ENCODE measurements around the gene DNAH6. TPM values are rescaled to one million over a fixed set of nuclear protein-coding genes. Genes with fewer than 3 reads are reported as not detected.
"Not testable (repeated sequence)": the region's sequence is repeated elsewhere in the genome, so short reads cannot be mapped to it uniquely, and the experiment has no call there.

DNAH6 gene, protein sequence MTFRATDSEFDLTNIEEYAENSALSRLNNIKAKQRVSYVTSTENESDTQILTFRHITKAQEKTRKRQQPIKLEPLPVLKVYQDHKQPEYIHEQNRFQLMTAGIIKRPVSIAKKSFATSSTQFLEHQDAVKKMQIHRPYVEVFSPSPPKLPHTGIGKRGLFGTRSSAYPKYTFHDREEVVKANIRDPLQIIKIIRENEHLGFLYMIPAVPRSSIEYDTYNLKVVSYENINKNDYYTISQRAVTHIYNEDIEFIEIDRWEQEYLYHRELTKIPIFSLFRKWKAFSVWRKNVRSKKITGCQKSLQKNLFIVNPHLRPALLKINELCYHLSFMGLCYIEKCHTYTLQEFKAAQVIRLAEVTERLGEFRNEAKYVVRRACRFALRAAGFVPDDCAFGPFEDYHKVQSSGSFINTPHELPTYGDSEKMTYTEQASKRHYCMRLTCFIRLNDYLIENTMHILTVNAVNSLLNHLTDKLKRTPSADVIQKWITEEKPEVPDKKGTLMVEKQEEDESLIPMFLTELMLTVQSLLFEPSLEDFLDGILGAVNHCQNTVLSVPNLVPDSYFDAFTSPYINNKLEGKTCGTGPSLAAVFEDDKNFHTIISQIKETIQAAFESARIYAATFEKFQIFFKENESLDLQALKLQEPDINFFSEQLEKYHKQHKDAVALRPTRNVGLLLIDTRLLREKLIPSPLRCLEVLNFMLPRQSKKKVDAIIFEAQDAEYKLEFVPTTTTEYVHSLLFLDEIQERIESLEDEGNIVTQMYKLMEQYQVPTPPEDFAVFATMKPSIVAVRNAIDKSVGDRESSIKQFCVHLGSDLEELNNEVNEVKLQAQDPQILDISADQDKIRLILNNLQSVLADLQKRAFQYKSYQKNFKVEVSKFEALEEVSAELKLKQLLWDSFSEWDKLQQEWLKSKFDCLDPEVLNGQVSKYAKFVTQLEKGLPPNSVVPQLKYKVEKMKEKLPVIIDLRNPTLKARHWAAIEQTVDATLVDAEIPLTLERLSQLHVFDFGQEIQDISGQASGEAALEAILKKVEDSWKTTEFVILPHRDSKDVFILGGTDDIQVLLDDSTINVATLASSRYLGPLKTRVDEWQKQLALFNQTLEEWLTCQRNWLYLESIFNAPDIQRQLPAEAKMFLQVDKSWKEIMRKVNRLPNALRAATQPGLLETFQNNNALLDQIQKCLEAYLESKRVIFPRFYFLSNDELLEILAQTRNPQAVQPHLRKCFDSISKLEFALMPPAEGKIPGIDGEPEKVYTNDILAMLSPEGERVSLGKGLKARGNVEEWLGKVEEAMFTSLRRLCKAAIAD (N-terminal part only)
- polyA plus RNA-seq (ENCODE audit: insufficient read length in 4 of 4): 1 to 10 TPM; 1.8 to 2.2 (median 2.1) TPM

GRCh38 chr2:84516234-84516986, at the start of gene DNAH6:
Gene DNAH6, plus strand, starts transcription at chr2:84516498. Its CDS starts 1,329 bp downstream, at chr2:84517827.
- DNase-seq (ENCODE audit: low read depth in 4 of 4, low spot score in 2 of 4): peak; percentile 66 to 94 (median 80)

DNA sequence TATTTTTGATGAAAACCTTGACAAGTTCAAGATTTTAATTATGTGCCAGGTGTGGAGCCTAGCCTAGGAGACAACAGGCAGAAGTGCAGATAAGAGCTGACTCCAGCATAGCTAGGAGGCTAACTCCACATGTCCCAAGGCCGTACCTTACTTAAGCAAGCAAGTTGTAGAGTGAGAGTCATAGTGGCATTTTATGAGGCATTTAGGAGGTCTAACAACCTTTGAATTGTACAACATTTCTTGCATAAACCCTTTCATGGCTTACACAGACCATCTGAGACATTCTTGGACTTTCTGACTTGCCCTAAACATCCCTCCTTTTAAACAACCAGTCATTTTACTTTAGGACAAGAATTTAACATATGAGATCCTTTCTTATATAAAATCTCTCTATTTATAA, 48.9 kb upstream of the DNAH6 start:
- no peak for DNase-seq (ENCODE audit: low read depth in 4 of 4, low spot score in 2 of 4)

GRCh38 chr2:84472423-84472822, 43.9 kb upstream of the DNAH6 start:
- DNase-seq (ENCODE audit: low read depth in 4 of 4, low spot score in 2 of 4): not testable (repeated sequence)

DNA sequence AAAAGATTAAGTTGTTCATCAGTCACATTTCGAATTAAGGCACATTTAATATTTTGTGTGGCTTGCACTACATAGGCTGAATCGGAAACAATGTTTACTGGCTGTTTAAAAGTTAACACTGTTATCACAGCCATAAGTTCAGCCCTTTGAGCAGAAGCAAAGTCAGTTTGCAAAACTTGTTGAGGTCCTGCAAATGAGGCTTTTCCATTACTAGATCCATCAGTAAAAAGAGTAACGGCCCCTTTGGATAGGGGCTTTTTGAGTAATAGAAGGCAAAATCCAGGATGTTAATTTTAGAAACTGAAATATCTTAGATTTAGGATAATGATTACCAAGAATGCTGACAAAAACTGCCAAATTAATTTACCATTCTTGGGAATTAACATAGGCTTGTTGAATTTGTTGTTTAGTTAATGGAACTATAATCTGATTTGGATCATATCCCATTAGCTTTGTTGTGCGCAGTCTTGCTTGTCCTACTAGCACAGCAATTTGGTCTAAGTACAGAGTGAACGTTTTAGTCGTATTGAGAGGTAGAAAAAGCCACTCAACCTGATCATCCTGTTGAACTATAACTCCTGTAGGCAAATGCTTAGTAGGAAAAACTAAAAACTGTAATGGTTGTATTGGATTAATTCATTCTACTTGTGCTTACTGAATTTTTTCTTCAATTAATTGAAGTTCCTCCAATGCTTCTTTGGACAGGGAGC, 43.3 kb upstream of the DNAH6 start:
- DNase-seq (ENCODE audit: low read depth in 4 of 4, low spot score in 2 of 4): no peak

GRCh38 chr2:84474176-84474575, 42.1 kb upstream of the DNAH6 start:
- DNase-seq (ENCODE audit: low read depth in 4 of 4, low spot score in 2 of 4): peak in 1 of 4 donors; percentile 45

GRCh38 chr2:84477886-84478285, 38.4 kb upstream of the DNAH6 start:
- no peak for DNase-seq (ENCODE audit: low read depth in 4 of 4, low spot score in 2 of 4)

- no peak for DNase-seq (ENCODE audit: low read depth in 4 of 4, low spot score in 2 of 4)
These were observed 37.4 kb upstream of the DNAH6 start for GRCh38 chr2:84478867-84479266.

- no peak for DNase-seq (ENCODE audit: low read depth in 4 of 4, low spot score in 2 of 4)
These were observed 34.6 kb upstream of the DNAH6 start for GRCh38 chr2:84481702-84482101.

GRCh38 chr2:84482603-84483002, 33.7 kb upstream of the DNAH6 start:
- no peak for DNase-seq (ENCODE audit: low read depth in 4 of 4, low spot score in 2 of 4)

- no peak for DNase-seq (ENCODE audit: low read depth in 4 of 4, low spot score in 2 of 4)
These were observed 33.0 kb upstream of the DNAH6 start for GRCh38 chr2:84483320-84483719.

GRCh38 chr2:84486441-84487115, 29.7 kb upstream of the DNAH6 start:
- peak; percentile 25 to 58 (median 38) for DNase-seq (ENCODE audit: low read depth in 4 of 4, low spot score in 2 of 4)

DNA sequence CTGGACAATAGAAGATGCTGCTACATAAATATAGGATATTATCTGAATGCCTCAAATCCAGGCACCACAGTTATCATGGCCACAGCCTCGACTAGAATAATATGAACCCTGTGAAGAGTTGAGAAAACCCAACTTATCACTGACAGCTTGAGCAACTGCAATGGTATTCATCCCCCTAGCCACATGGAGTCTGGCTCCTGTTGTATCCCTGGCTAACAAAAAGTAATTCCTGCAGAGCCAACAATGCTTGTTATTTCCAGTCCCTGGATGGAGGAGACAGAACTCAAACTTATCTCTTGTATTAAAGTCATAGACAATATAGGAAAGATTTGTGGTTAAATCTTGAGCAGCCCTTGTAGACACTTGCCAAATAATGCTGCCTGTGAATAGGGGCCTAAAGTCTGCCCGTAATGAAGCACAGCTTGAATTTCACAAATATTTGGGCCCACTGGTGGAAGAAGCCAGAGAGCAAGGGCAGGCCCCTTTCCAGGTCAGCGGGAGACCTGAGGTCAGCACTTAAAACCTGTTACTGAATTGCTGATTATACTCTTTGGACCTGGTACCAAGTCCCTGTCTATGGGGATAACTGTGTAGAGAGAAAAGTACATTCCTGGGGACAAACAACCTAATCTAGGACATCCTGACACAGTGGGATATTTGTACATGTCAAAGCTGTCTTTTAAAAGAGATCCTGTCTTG, 28.9 kb upstream of the DNAH6 start:
- no peak for DNase-seq (ENCODE audit: low read depth in 4 of 4, low spot score in 2 of 4)

DNA sequence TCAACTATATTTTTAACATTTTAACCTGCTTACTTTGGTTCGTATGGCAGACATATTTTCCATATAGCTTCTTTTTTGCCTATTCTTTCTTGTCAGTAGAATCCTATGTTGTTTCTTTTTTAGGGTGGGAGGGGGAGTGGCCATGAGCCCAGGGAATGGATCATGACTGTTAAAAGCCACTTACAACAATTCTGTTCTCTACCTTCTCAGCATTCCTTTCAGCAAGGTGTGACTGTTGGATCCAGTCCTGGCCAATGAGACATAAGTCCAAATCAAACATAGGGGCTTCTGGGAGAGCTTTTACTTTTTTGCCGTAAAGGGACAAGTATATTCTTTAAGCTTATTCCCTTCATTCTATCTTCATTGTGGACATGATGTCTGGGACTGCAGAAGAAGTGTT, 25.0 kb upstream of the DNAH6 start:
- DNase-seq (ENCODE audit: low read depth in 4 of 4, low spot score in 2 of 4): no peak

DNA sequence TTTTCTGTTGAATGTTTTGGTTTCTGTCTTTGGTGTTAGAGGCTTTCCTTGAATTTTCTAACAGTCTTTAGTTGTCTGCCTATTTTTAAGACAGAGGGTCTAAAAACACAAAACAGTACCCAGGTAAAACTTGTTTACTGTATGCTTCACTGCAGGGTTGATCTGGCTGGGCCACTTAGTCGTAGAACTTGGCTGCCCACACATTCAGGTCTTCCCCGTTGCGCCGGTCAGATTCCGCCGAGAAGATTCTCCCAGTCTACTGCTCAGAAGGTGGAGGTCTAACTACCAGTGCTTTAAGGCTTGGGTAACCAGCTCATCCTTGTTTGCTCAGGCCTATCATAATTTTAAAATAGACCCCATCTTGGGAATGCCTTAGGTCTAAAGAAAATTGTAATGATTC, 24.6 kb upstream of the DNAH6 start:
- DNase-seq (ENCODE audit: low read depth in 4 of 4, low spot score in 2 of 4): no peak

DNA sequence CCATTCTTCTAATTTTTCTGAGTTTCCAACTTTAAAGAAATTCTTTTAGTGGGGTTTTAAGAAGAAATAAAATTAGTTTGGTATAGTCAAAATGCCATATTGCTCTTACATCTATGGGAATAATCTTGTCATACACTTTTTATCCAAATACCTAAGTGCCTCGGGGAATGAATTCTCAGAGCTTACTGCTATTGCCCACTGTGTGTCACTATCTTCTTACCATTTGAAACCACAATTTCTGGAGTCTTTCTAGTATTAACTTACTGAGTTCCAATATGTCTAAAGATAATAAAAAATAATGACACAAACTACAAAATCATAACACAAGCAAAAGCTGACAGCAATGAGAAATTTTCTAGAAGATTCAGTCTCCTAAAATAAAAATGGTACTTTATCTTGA, 23.7 kb upstream of the DNAH6 start:
- DNase-seq (ENCODE audit: low read depth in 4 of 4, low spot score in 2 of 4): no peak

DNA sequence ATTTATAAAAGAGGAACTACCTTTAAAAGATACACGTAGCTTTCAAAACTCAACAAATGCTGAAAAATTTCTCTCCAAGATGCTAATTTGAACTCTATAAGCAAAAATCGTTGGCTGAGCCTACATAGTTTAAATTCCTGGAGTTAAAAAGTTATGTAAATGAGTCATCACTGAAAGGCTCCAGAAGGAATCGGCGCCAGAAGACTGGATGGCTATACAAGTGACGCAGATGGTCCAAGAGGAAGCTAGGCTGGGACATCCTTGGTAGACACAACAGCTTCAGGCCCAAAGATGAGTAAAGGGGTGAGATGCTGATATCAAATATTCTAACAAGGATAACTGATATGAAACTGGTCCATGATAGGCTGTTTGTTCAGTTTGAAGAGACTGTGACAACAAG, 22.8 kb upstream of the DNAH6 start:
- DNase-seq (ENCODE audit: low read depth in 4 of 4, low spot score in 2 of 4): no peak

GRCh38 chr2:84494070-84494469, 22.2 kb upstream of the DNAH6 start:
- no peak for DNase-seq (ENCODE audit: low read depth in 4 of 4, low spot score in 2 of 4)

- peak in 2 of 4 donors; percentile 56 to 64 for DNase-seq (ENCODE audit: low read depth in 4 of 4, low spot score in 2 of 4)
These were observed 20.7 kb upstream of the DNAH6 start for GRCh38 chr2:84495539-84496146.

Data from left renal cortex interstitium (tissue), 4 donors.